ENCODE results near the gene SENP1. TPM values are rescaled to one million over a fixed set of nuclear protein-coding genes. Genes with fewer than 3 reads are reported as not detected.

Gene SENP1
- total and polyA plus RNA-seq, 2 experiments from 2014 or later = 8.6 to 27.7 TPM

DNA sequence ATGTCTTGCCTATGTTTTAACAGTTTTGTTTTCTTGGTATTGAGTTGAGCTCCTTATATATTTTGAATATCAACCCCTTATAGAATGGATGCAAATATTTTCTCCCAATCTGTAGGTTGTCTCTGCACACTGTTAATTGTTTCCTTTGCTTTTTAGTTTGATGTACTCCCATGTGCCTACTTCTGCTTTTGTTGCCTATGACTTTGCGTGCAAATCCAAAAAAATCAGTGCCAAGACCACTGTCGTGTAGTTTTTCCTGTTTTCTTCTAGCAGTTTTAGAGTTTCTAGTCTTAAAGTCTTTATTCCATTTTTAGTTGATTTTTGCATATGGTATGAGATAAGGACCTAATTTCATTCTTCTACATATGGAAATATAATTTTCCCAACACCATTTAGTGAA, 28.8 kb downstream of the SENP1 start (continued):
- TF ChIP-seq REST (IDR thresholded peaks at IDR 0.05; ENCODE audit: unreplicated experiment) (no peak), EZH2 (IDR thresholded peaks at IDR 0.05; ENCODE audit: low read depth, unreplicated experiment) (no peak), CREB1 (CRISPR knock-in tag; IDR thresholded peaks at IDR 0.05; ENCODE audit: low read depth) (no peak), ZNF114 (CRISPR knock-in tag; IDR thresholded peaks at IDR 0.05) (no peak), EZH2phosphoT487 (IDR thresholded peaks at IDR 0.05; ENCODE audit: unreplicated experiment) (no peak), POLR2AphosphoS5 (IDR thresholded peaks at IDR 0.05; ENCODE audit: low read depth) (no peak)

- DNase-seq (ENCODE audit: low spot score) (no peak), ATAC-seq (no peak)
- Histone ChIP-seq H2AFZ (no peak overlapping the region), H3K4me1 (ENCODE audit: insufficient read depth) (no peaks in the 10 kb centered on the region), H3K9me2 (ENCODE audit: insufficient read depth) (no peaks in the 10 kb centered on the region), H3K79me2 (replicated peaks; ENCODE audit: insufficient read depth) (no peaks in the 10 kb centered on the region), H3K27me3 (ENCODE audit: insufficient read depth) (no peaks in the 10 kb centered on the region), H3K4me3 (no peak overlapping the region), H3F3A (replicated peaks; ENCODE audit: low read depth) (no peaks in the 10 kb centered on the region), H4K20me1 (replicated peaks; ENCODE audit: insufficient read depth) (no peaks in the 10 kb centered on the region; the same call in none of the 2 replicates), H3K4me2 (no peak overlapping the region), H3K36me3 (ENCODE audit: insufficient read depth) (peaks cover 12% of the 10 kb centered on the region), H3K27ac (ENCODE audit: low read depth) (no peak overlapping the region)
- H3K27me3 Mint-ChIP-seq (ENCODE audit: insufficient read depth, low read depth, poor library complexity) = peaks cover 2% of the 10 kb centered on the region
- no peaks in the 10 kb centered on the region for H3K9me3 Mint-ChIP-seq
- no peaks in the 10 kb centered on the region for H3K4me1 Mint-ChIP-seq
- no peak overlapping the region for H3K4me3 Mint-ChIP-seq
- H3K27ac Mint-ChIP-seq = no peak overlapping the region
- H3K36me3 Mint-ChIP-seq (ENCODE audit: low read depth) = peaks cover 21% of the 10 kb centered on the region
- no peak for TF ChIP-seq STAT1 (IDR thresholded peaks at IDR 0.05; ENCODE audit: unreplicated experiment)
- TF ChIP-seq NANOG (IDR thresholded peaks at IDR 0.05; ENCODE audit: borderline replicate concordance) = no peak
- TF ChIP-seq POLR2AphosphoS5 (IDR thresholded peaks at IDR 0.05; ENCODE audit: low read depth) = no peak
- TF ChIP-seq, protein P1, sequence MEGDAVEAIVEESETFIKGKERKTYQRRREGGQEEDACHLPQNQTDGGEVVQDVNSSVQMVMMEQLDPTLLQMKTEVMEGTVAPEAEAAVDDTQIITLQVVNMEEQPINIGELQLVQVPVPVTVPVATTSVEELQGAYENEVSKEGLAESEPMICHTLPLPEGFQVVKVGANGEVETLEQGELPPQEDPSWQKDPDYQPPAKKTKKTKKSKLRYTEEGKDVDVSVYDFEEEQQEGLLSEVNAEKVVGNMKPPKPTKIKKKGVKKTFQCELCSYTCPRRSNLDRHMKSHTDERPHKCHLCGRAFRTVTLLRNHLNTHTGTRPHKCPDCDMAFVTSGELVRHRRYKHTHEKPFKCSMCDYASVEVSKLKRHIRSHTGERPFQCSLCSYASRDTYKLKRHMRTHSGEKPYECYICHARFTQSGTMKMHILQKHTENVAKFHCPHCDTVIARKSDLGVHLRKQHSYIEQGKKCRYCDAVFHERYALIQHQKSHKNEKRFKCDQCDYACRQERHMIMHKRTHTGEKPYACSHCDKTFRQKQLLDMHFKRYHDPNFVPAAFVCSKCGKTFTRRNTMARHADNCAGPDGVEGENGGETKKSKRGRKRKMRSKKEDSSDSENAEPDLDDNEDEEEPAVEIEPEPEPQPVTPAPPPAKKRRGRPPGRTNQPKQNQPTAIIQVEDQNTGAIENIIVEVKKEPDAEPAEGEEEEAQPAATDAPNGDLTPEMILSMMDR (conservative IDR thresholded peaks at IDR 0.05; ENCODE audit: low read depth in 2 of 2) = no peak
- no peak for TF ChIP-seq EZH2 (IDR thresholded peaks at IDR 0.05; ENCODE audit: low read depth, unreplicated experiment)
- no peak for TF ChIP-seq ZNF331 (CRISPR knock-in tag; IDR thresholded peaks at IDR 0.05; ENCODE audit: low read depth)
- no peak for TF ChIP-seq ZNF114 (CRISPR knock-in tag; IDR thresholded peaks at IDR 0.05)
- no peak for TF ChIP-seq REST (IDR thresholded peaks at IDR 0.05; ENCODE audit: unreplicated experiment)
- no peak for TF ChIP-seq CREB1 (CRISPR knock-in tag; IDR thresholded peaks at IDR 0.05; ENCODE audit: low read depth)
Observed at GRCh38 chr12:48075832-48076231, 30.0 kb downstream of the SENP1 start.
